SK-N-SH treated with all-trans-retinoic acid at 6 μM for 48 hours (cell line): ENCODE measurements around the gene ANKS3.

Experiments
- ATAC-seq: fragments of 200-7000 bp; cut with Tn5 transposase; 3 replicates; pipeline ENCODE4 v1.9.1; 2020; ENCODE audit warnings: mild to moderate bottlenecking, moderate library complexity
- ARNTL ChIP-seq: fragments of 450-650 bp; formaldehyde crosslinking; IDR thresholded peaks from 2 replicates; pipeline ENCODE4 v1.5.0; 2020; ENCODE audit warnings: low read depth, mild to moderate bottlenecking, moderate library complexity, borderline replicate concordance
- BACH2 ChIP-seq: fragments of 250-450 bp; sonication (Bioruptor Pico); IDR thresholded peaks from 2 replicates; pipeline ENCODE4 v1.9.0; 2021; ENCODE audit warnings: mild to moderate bottlenecking, borderline replicate concordance
- CSDC2 ChIP-seq: fragments of 250-450 bp; sonication (Bioruptor Pico); IDR thresholded peaks from 2 replicates; pipeline ENCODE4 v1.5.0; 2020; ENCODE audit warnings: mild to moderate bottlenecking, moderate library complexity
- ESRRG ChIP-seq: fragments of 250-450 bp; sonication (Bioruptor Pico); IDR thresholded peaks from 2 replicates; pipeline ENCODE4 v1.6.1; 2021; ENCODE audit warnings: mild to moderate bottlenecking
- GLIS3 ChIP-seq: fragments of 250-450 bp; sonication (Bioruptor Pico); IDR thresholded peaks from 2 replicates; pipeline ENCODE4 v1.5.0; 2020; ENCODE audit warnings: mild to moderate bottlenecking, moderate library complexity
- ISL1 ChIP-seq: fragments of 250-450 bp; sonication (Bioruptor Pico); IDR thresholded peaks from 2 replicates; pipeline ENCODE4 v2.1.2; 2022; ENCODE audit warnings: mild to moderate bottlenecking, moderate library complexity
- OSR1 ChIP-seq: fragments of 250-450 bp; sonication (Bioruptor Pico); IDR thresholded peaks from 2 replicates; pipeline ENCODE4 v1.8.0; 2022; ENCODE audit warnings: moderate library complexity, mild to moderate bottlenecking, inconsistent platforms
- PPARA ChIP-seq: fragments of 250-450 bp; sonication (Bioruptor Pico); IDR thresholded peaks from 2 replicates; pipeline ENCODE4 v1.5.0; 2020; ENCODE audit warnings: mild to moderate bottlenecking, borderline replicate concordance
- SNAI2 ChIP-seq: fragments of 250-450 bp; sonication (Bioruptor Pico); IDR thresholded peaks from 2 replicates; pipeline ENCODE4 v1.5.0; 2020; ENCODE audit warnings: mild to moderate bottlenecking, moderate library complexity
- TCF4 ChIP-seq: fragments of 250-450 bp; sonication (Bioruptor Pico); IDR thresholded peaks from 2 replicates; pipeline ENCODE4 v1.8.0; 2021; ENCODE audit warnings: mild to moderate bottlenecking, moderate library complexity, borderline replicate concordance
- TOX ChIP-seq: fragments of 250-450 bp; sonication (Bioruptor Pico); IDR thresholded peaks from 2 replicates; pipeline ENCODE4 v1.8.0; 2021; ENCODE audit warnings: mild to moderate bottlenecking, moderate library complexity, borderline replicate concordance
- ZC3H10 ChIP-seq: fragments of 250-450 bp; sonication (Bioruptor Pico); IDR thresholded peaks from 2 replicates; pipeline ENCODE4 v1.5.1; 2021; ENCODE audit warnings: mild to moderate bottlenecking, moderate library complexity
- ZFP3 ChIP-seq: fragments of 250-450 bp; sonication (Bioruptor Pico); IDR thresholded peaks from 2 replicates; pipeline ENCODE4 v1.5.0; 2020; ENCODE audit warnings: mild to moderate bottlenecking, moderate library complexity
- ZFP30 ChIP-seq: fragments of 450-650 bp; formaldehyde crosslinking; IDR thresholded peaks from 2 replicates; pipeline ENCODE4 v1.5.0; 2022; ENCODE audit warnings: mild to moderate bottlenecking, moderate library complexity
- ZNF565 ChIP-seq: fragments of 450-650 bp; formaldehyde crosslinking; conservative IDR thresholded peaks from 2 replicates; pipeline ENCODE4 v1.5.0; 2020; ENCODE audit warnings: low read depth, mild to moderate bottlenecking, moderate library complexity
- ZNF70 ChIP-seq: fragments of 450-650 bp; formaldehyde crosslinking; IDR thresholded peaks from 2 replicates; pipeline ENCODE4 v1.5.0; 2020; ENCODE audit warnings: mild to moderate bottlenecking, moderate library complexity
- TF ChIP-seq, protein P1 (sequence below): fragments of 250-450 bp; sonication (Bioruptor Pico); IDR thresholded peaks from 2 replicates; pipeline ENCODE4 v1.5.0; 2020; ENCODE audit warnings: mild to moderate bottlenecking, moderate library complexity
- TF ChIP-seq, protein P2 (sequence below): fragments of 250-450 bp; sonication (Bioruptor Pico); IDR thresholded peaks from 2 replicates; pipeline ENCODE4 v1.8.0; 2021; ENCODE audit warnings: low read depth, mild to moderate bottlenecking, moderate library complexity, borderline replicate concordance
- TF ChIP-seq, protein P3 (sequence below): fragments of 250-450 bp; sonication (Bioruptor Pico); IDR thresholded peaks from 2 replicates; pipeline ENCODE4 v1.8.0; 2020; ENCODE audit warnings: mild to moderate bottlenecking, moderate library complexity, borderline replicate concordance
- TF ChIP-seq, protein P4 (sequence below): fragments of 250-450 bp; sonication (Bioruptor Pico); IDR thresholded peaks from 2 replicates; pipeline ENCODE4 v1.5.1; 2021; ENCODE audit warnings: mild to moderate bottlenecking, moderate library complexity
- TF ChIP-seq, protein P5 (sequence below): fragments of 250-450 bp; sonication (Bioruptor Pico); IDR thresholded peaks from 2 replicates; pipeline ENCODE4 v1.5.1; 2020; ENCODE audit warnings: low read depth, mild to moderate bottlenecking, moderate library complexity

ANKS3 gene

DNA sequence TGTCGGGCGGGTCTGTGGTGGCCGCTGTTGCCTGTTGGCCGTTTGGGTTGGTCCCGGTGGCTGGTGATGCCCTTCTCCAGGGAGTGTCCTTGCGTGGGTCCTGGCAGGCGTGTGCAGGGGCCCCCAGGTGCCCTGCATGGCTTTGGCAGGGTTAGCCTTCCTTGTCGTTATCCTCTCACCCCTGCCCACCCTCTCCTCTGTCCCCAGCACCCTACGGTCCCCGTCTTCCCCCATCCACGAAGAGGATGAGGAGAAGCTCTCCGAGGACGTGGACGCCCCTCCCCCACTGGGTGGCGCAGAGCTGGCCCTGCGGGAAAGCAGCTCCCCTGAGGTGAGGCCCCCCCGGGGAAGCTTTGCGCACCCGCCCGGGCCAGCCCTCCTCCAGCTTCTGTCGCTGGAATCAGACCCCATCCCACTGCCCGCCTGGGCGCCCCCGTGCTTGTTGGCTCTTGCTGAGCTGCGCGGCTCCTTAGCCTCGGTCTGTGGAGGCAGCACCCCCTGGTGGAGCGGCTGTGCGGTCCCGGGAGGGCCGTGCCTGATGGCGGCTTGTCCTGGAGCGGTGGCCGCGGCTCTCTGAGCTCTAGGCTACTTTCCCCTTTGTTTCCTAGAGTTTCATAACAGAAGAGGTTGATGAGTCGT, 51.3 kb downstream of the ANKS3 start:
- ATAC-seq: peak; percentile 49
- TF ChIP-seq CSDC2: no peak
- TF ChIP-seq, protein P1, sequence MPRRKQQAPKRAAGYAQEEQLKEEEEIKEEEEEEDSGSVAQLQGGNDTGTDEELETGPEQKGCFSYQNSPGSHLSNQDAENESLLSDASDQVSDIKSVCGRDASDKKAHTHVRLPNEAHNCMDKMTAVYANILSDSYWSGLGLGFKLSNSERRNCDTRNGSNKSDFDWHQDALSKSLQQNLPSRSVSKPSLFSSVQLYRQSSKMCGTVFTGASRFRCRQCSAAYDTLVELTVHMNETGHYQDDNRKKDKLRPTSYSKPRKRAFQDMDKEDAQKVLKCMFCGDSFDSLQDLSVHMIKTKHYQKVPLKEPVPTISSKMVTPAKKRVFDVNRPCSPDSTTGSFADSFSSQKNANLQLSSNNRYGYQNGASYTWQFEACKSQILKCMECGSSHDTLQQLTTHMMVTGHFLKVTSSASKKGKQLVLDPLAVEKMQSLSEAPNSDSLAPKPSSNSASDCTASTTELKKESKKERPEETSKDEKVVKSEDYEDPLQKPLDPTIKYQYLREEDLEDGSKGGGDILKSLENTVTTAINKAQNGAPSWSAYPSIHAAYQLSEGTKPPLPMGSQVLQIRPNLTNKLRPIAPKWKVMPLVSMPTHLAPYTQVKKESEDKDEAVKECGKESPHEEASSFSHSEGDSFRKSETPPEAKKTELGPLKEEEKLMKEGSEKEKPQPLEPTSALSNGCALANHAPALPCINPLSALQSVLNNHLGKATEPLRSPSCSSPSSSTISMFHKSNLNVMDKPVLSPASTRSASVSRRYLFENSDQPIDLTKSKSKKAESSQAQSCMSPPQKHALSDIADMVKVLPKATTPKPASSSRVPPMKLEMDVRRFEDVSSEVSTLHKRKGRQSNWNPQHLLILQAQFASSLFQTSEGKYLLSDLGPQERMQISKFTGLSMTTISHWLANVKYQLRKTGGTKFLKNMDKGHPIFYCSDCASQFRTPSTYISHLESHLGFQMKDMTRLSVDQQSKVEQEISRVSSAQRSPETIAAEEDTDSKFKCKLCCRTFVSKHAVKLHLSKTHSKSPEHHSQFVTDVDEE (CRISPR knock-in tag): no peak
- no peak for TF ChIP-seq ZFP3
- no peak for TF ChIP-seq ISL1 (CRISPR knock-in tag)
- TF ChIP-seq SNAI2 (CRISPR knock-in tag): no peak
- no peak for TF ChIP-seq ARNTL (CRISPR knock-in tag)
- TF ChIP-seq, protein P2, sequence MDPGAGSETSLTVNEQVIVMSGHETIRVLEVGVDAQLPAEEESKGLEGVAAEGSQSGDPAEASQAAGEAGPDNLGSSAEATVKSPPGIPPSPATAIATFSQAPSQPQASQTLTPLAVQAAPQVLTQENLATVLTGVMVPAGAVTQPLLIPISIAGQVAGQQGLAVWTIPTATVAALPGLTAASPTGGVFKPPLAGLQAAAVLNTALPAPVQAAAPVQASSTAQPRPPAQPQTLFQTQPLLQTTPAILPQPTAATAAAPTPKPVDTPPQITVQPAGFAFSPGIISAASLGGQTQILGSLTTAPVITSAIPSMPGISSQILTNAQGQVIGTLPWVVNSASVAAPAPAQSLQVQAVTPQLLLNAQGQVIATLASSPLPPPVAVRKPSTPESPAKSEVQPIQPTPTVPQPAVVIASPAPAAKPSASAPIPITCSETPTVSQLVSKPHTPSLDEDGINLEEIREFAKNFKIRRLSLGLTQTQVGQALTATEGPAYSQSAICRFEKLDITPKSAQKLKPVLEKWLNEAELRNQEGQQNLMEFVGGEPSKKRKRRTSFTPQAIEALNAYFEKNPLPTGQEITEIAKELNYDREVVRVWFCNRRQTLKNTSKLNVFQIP (CRISPR knock-in tag): no peak
- TF ChIP-seq GLIS3: no peak
- no peak for TF ChIP-seq BACH2
- TF ChIP-seq PPARA (CRISPR knock-in tag): no peak
- TF ChIP-seq, protein P3, sequence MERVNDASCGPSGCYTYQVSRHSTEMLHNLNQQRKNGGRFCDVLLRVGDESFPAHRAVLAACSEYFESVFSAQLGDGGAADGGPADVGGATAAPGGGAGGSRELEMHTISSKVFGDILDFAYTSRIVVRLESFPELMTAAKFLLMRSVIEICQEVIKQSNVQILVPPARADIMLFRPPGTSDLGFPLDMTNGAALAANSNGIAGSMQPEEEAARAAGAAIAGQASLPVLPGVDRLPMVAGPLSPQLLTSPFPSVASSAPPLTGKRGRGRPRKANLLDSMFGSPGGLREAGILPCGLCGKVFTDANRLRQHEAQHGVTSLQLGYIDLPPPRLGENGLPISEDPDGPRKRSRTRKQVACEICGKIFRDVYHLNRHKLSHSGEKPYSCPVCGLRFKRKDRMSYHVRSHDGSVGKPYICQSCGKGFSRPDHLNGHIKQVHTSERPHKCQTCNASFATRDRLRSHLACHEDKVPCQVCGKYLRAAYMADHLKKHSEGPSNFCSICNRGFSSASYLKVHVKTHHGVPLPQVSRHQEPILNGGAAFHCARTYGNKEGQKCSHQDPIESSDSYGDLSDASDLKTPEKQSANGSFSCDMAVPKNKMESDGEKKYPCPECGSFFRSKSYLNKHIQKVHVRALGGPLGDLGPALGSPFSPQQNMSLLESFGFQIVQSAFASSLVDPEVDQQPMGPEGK (CRISPR knock-in tag): no peak
- TF ChIP-seq, protein P4, sequence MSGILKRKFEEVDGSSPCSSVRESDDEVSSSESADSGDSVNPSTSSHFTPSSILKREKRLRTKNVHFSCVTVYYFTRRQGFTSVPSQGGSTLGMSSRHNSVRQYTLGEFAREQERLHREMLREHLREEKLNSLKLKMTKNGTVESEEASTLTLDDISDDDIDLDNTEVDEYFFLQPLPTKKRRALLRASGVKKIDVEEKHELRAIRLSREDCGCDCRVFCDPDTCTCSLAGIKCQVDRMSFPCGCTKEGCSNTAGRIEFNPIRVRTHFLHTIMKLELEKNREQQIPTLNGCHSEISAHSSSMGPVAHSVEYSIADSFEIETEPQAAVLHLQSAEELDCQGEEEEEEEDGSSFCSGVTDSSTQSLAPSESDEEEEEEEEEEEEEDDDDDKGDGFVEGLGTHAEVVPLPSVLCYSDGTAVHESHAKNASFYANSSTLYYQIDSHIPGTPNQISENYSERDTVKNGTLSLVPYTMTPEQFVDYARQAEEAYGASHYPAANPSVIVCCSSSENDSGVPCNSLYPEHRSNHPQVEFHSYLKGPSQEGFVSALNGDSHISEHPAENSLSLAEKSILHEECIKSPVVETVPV (CRISPR knock-in tag): no peak
- no peak for TF ChIP-seq TCF4 (CRISPR knock-in tag)
- TF ChIP-seq ESRRG: no peak

DNA sequence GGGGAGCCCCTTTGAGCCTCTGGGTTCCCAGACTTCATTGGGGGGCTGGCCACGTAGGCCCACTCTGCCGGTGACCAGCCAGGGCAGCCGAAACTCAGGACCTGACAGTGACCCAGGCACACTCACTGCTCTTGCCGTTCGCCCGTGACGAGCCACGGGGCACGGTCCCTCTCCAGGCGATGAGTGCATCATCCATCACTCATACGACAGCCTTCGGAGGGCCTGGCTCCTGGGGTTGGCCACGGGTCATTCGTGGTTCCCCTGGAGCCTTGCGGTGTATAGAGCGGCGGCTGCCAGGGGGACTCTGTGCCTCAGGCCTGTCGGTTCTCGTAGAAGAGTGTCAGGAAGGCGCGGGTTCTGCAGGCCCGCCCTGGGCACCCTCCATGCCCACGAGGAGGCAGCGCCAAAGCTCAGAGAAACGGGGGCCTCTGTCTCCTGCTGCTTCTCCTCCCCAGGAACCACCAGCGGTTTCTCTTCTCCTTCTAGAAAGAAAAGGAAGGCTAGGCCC, 51.9 kb downstream of the ANKS3 start:
- TF ChIP-seq TOX (CRISPR knock-in tag) (no peak), ZFP3 (no peak), ZC3H10 (CRISPR knock-in tag) (no peak), ZNF565 (no peak), TCF4 (CRISPR knock-in tag) (no peak), ZFP30 (CRISPR knock-in tag) (no peak), ISL1 (CRISPR knock-in tag) (no peak), ESRRG (no peak), ZNF70 (CRISPR knock-in tag) (no peak), OSR1 (no peak), ARNTL (CRISPR knock-in tag) (no peak), GLIS3 (no peak)
- TF ChIP-seq, protein P2 (CRISPR knock-in tag): no peak
- TF ChIP-seq, protein P5, sequence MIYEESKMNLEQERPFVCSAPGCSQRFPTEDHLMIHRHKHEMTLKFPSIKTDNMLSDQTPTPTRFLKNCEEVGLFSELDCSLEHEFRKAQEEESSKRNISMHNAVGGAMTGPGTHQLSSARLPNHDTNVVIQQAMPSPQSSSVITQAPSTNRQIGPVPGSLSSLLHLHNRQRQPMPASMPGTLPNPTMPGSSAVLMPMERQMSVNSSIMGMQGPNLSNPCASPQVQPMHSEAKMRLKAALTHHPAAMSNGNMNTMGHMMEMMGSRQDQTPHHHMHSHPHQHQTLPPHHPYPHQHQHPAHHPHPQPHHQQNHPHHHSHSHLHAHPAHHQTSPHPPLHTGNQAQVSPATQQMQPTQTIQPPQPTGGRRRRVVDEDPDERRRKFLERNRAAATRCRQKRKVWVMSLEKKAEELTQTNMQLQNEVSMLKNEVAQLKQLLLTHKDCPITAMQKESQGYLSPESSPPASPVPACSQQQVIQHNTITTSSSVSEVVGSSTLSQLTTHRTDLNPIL (CRISPR knock-in tag): no peak
- no peak for ATAC-seq
